A549 treated with GW870086 at 1 μM for 4 hours (cell line): ENCODE results near the gene WDR33. TPM values are rescaled to one million over a fixed set of nuclear protein-coding genes. Genes with fewer than 3 reads are reported as not detected.

Experiments used
- total RNA-seq: library from RNA; stranded (reverse); fragments of 200-300 nt; extraction: Qiagen RNA extraction; gene quantifications from 5 replicates; pipeline ENCODE4 v1.2.3, GENCODE V29; 2022; ENCODE audit warnings: low read depth

Gene WDR33
- 20.9 to 26.9 TPM (median 25.5 TPM) in 5 replicates for total RNA-seq

GRCh38 chr2:127810619-127811396, at the start of gene WDR33:
TSS of gene WDR33 (minus strand) at chr2:127811171. CDS start at chr2:127770981, 40,190 bp downstream.

GRCh38 chr2:127701193-127701650, 109.7 kb downstream of the WDR33 start, which contains the start of gene SFT2D3:
TSS of gene SFT2D3 (plus strand) at chr2:127701497. CDS start at chr2:127701529, 32 bp downstream.

GRCh38 chr2:127675331-127676261, 135.4 kb downstream of the WDR33 start, which contains the start of gene LIMS2:
TSS of gene LIMS2 (minus strand) at chr2:127675530. CDS start at chr2:127675024, 506 bp downstream.

Other genes starting within 250 kb of the WDR33 start
- 0.08 to 0.16 TPM (median 0.15 TPM) in 3 of 5 replicates, not detected in the others for gene GPR17, start 165.0 kb downstream of the WDR33 start, total RNA-seq
- 6.6 to 10.4 TPM (median 7.0 TPM) in 5 replicates for gene LIMS2, start 135.6 kb downstream of the WDR33 start, total RNA-seq
- gene SFT2D3, start 109.7 kb downstream of the WDR33 start, total RNA-seq: 4.5 to 6.8 TPM (median 5.9 TPM) in 5 replicates
- gene POLR2D, start 47.0 kb upstream of the WDR33 start, total RNA-seq: 43.6 to 61.7 TPM (median 55.6 TPM) in 5 replicates
- gene AMMECR1L, start 74.8 kb upstream of the WDR33 start, total RNA-seq: 14.8 to 18.2 TPM (median 17.9 TPM) in 5 replicates
- gene SAP130, start 216.9 kb upstream of the WDR33 start, total RNA-seq: 10.2 to 13.9 TPM (median 12.2 TPM) in 5 replicates